Ecto neural progenitor cell (in vitro differentiated cells): ENCODE data around the gene AGBL4.

Experiments
- DNase-seq: peaks from one replicate; pipeline ENCODE4 v3.0.0-alpha.2; 2018; ENCODE audit warnings: low spot score

Gene AGBL4

GRCh38 chr1:48680411-48681035 is 1343.2 kb downstream of the AGBL4 start:
- no peak for DNase-seq

- DNase-seq = no peak
Observed at GRCh38 chr1:48679859-48680258, 1343.9 kb downstream of the AGBL4 start.

- DNase-seq = no peak
Observed at GRCh38 chr1:48678710-48679505, 1344.8 kb downstream of the AGBL4 start.

- DNase-seq = peak; percentile 72
Observed at GRCh38 chr1:48677306-48678287, 1346.2 kb downstream of the AGBL4 start.

- no peak for DNase-seq
Observed at GRCh38 chr1:48676822-48677221, 1346.9 kb downstream of the AGBL4 start.

- DNase-seq = no peak
Observed at GRCh38 chr1:48676376-48676775, 1347.4 kb downstream of the AGBL4 start.

GRCh38 chr1:48675251-48675650 is 1348.5 kb downstream of the AGBL4 start:
- no peak for DNase-seq

- no peak for DNase-seq
Observed at GRCh38 chr1:48674641-48675040, 1349.1 kb downstream of the AGBL4 start.

- DNase-seq = no peak
Observed at GRCh38 chr1:48673332-48674105, 1350.2 kb downstream of the AGBL4 start.

GRCh38 chr1:48671578-48671977 is 1352.2 kb downstream of the AGBL4 start:
- no peak for DNase-seq

- no peak for DNase-seq
Observed at GRCh38 chr1:48670234-48671020, 1353.3 kb downstream of the AGBL4 start.

GRCh38 chr1:48668339-48668738 is 1355.4 kb downstream of the AGBL4 start:
- DNase-seq = no peak

- DNase-seq = no peak
Observed at GRCh38 chr1:48667782-48668181, 1356.0 kb downstream of the AGBL4 start.

- DNase-seq = no peak
Observed at GRCh38 chr1:48665708-48666407, 1357.9 kb downstream of the AGBL4 start.

- no peak for DNase-seq
Observed at GRCh38 chr1:48661726-48662463, 1361.9 kb downstream of the AGBL4 start.

- no peak for DNase-seq
Observed at GRCh38 chr1:48659801-48660200, 1364.0 kb downstream of the AGBL4 start.

GRCh38 chr1:48657413-48657812 is 1366.3 kb downstream of the AGBL4 start:
- DNase-seq = no peak

GRCh38 chr1:48654606-48655210 is 1369.0 kb downstream of the AGBL4 start:
- no peak for DNase-seq

GRCh38 chr1:48652334-48652733 is 1371.4 kb downstream of the AGBL4 start:
- DNase-seq = no peak
